ENCODE results near the gene COMMD10. TPM values are rescaled to one million over a fixed set of nuclear protein-coding genes. Genes with fewer than 3 reads are reported as not detected.

Gene COMMD10
- total RNA-seq, 1 donor from 2014 or later = 28.9 TPM

DNA sequence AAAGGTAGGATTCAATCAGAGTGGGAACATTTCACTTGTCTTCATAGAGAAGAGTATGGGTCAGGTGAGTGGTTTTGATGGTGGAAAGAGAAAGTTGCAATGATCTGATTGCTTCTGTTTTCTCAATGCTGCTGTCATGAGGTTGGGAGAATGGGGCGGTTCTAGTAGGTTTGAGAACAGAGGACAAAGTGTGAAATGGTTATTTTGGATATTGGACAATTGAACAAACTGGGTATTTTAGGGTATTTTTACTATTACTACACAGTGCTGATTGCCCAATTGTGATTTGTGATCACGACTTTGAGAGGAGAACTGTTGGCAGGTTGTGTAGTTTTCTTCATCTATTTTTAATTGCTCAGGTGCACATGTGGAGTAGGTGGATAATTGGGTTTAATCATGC lies 60.2 kb downstream of the COMMD10 start:
- ATAC-seq (no peak), DNase-seq (no peak)
- no peaks in the 10 kb centered on the region for H3K36me3 ChIP-seq
- TF ChIP-seq, protein P1, sequence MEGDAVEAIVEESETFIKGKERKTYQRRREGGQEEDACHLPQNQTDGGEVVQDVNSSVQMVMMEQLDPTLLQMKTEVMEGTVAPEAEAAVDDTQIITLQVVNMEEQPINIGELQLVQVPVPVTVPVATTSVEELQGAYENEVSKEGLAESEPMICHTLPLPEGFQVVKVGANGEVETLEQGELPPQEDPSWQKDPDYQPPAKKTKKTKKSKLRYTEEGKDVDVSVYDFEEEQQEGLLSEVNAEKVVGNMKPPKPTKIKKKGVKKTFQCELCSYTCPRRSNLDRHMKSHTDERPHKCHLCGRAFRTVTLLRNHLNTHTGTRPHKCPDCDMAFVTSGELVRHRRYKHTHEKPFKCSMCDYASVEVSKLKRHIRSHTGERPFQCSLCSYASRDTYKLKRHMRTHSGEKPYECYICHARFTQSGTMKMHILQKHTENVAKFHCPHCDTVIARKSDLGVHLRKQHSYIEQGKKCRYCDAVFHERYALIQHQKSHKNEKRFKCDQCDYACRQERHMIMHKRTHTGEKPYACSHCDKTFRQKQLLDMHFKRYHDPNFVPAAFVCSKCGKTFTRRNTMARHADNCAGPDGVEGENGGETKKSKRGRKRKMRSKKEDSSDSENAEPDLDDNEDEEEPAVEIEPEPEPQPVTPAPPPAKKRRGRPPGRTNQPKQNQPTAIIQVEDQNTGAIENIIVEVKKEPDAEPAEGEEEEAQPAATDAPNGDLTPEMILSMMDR (IDR thresholded peaks at IDR 0.05) = no peak
- H3K4me1 ChIP-seq = no peaks in the 10 kb centered on the region
- no peak overlapping the region for H3K27ac ChIP-seq
- H3K9me3 ChIP-seq = no peaks in the 10 kb centered on the region
- intact Hi-C loops (cut with DNase I) = no loop called here
- no peak overlapping the region for H3K4me3 ChIP-seq
- H3K27me3 ChIP-seq = no peaks in the 10 kb centered on the region

DNA sequence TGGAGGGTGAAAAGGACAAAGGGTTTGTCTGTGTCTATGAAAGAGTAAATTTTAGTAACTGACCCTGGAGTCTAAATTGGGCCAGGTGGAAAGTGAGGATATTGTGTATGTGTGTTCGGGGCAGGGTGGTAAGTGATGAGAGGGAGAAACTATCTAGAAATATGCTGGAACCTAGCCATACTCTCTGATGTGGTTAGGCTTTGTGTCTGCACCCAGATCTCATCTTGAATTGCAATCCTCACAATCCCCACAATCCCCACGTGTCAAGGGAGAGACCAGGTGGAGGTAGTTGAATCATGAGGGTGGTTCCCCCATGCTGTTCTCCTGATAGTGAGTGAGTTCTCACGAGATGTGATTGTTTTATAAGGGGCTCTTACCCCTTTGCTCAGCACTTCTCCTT lies 60.6 kb downstream of the COMMD10 start:
- no peaks in the 10 kb centered on the region for H3K27me3 ChIP-seq
- H3K36me3 ChIP-seq = no peaks in the 10 kb centered on the region
- no peaks in the 10 kb centered on the region for H3K4me1 ChIP-seq
- H3K4me3 ChIP-seq = no peak overlapping the region
- DNase-seq (no peak), ATAC-seq (no peak)
- H3K9me3 ChIP-seq = no peaks in the 10 kb centered on the region
- intact Hi-C loops (cut with DNase I) = no loop called here
- no peak overlapping the region for H3K27ac ChIP-seq
- TF ChIP-seq, protein P1 (IDR thresholded peaks at IDR 0.05) = no peak

DNA sequence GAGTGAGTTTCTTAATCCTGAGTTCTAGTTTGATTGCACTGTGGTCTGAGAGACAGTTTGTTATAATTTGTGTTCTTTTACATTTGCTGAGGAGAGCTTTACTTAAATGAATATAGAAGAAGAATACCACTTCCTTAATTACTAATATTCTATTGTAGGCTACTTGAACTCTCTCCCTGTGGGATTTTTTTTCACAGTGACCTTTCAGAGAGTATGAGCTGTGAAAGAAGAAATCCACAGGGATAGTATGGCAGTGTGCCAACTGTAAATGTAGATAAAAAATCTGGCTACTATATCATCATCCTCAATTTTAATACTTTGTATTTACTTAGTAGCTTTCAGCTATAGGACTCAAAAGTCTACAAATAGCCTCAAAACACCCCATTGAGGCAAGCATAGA lies 67.3 kb downstream of the COMMD10 start:
- no peak for DNase-seq

DNA sequence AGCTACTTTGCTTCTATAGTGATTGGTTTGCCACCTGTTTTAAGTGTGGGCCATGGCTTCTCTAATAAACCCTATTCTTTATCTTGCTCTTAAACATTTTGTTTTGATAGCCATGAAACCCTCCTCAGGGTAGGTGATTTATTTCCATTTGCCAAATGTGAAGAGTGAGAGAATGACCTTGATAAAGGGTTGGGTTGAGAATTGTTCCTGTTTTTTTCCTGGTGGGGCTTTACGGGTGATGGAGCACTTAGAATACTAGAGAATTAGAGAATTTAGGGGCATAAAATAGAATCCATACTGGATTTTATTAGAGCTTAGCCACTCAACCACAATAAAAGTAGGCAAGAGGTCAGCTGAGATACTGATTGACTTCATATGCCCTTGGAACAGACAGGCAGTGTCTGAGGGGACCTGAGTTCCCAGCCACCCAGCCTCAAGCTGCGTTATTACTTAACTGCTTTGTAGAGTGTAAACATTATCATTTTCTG lies 68.9 kb downstream of the COMMD10 start:
- no peak for ATAC-seq
- Histone ChIP-seq H3K4me1 (no peaks in the 10 kb centered on the region), H3K36me3 (no peaks in the 10 kb centered on the region), H3K9me3 (no peaks in the 10 kb centered on the region), H3K27ac (no peak overlapping the region), H3K27me3 (no peaks in the 10 kb centered on the region), H3K4me3 (no peak overlapping the region)
- TF ChIP-seq, protein P1 (IDR thresholded peaks at IDR 0.05) = no peak
- no peak for DNase-seq
- intact Hi-C loops (cut with DNase I) = no loop called here

More for the DNA sequence above, 67.3 kb downstream of the COMMD10 start:
- Histone ChIP-seq H3K27me3 (no peaks in the 10 kb centered on the region), H3K4me1 (no peaks in the 10 kb centered on the region), H3K36me3 (no peaks in the 10 kb centered on the region), H3K9me3 (no peaks in the 10 kb centered on the region), H3K4me3 (no peak overlapping the region), H3K27ac (no peak overlapping the region)
- TF ChIP-seq, protein P1 (IDR thresholded peaks at IDR 0.05) = no peak
- no peak for ATAC-seq
- intact Hi-C loops (cut with DNase I) = no loop called here

DNA sequence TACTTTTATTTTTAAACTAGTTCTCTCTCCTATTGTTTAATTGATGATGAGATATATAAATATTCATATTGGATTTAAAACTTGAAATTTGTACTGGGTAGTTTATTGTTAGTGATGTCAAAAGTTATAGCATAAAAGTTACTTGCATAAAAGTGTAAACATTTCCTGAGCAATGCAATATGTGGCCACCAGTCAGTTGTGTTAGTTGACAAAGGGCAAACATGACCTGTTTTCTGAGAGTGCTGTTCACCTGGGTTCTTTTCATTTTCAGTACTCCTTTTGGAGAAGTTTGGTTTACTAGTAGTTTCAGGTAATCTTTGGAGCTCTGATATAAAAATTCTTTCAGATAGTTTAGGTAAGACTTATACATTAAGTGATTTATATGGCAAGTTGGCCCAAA lies 69.4 kb downstream of the COMMD10 start:
- no peak overlapping the region for H3K27ac ChIP-seq
- ATAC-seq (no peak), DNase-seq (no peak)
- TF ChIP-seq, protein P1 (IDR thresholded peaks at IDR 0.05) = no peak
- H3K9me3 ChIP-seq = no peaks in the 10 kb centered on the region
- H3K4me1 ChIP-seq = no peaks in the 10 kb centered on the region
- intact Hi-C loops (cut with DNase I) = no loop called here
- H3K36me3 ChIP-seq = no peaks in the 10 kb centered on the region
- no peaks in the 10 kb centered on the region for H3K27me3 ChIP-seq
- no peak overlapping the region for H3K4me3 ChIP-seq

DNA sequence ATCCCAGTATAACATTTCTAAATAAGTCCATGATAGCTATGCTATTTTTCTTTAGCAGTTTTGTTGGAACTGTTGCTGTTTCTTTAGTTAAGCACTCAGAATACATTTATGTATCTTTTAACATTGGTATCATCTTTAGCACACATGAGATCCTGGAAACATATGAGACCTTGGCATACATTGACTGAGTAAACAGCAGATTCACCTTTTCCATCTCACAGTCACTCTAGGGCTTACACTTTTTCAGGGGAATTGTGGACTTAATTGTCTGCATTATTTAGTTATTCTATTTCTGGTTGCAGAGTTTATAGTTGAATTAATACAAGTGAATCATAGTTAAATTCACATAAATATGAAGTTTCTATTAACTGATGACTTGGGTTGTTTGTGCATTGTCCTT lies 70.1 kb downstream of the COMMD10 start:
- TF ChIP-seq, protein P1 (IDR thresholded peaks at IDR 0.05) = no peak

More for the DNA sequence above, 70.1 kb downstream of the COMMD10 start:
- H3K4me3 ChIP-seq = no peak overlapping the region
- no peaks in the 10 kb centered on the region for H3K27me3 ChIP-seq
- intact Hi-C loops (cut with DNase I) = no loop called here
- no peak for ATAC-seq
- no peak for DNase-seq
- H3K4me1 ChIP-seq = no peaks in the 10 kb centered on the region
- no peaks in the 10 kb centered on the region for H3K36me3 ChIP-seq
- no peak overlapping the region for H3K27ac ChIP-seq
- no peaks in the 10 kb centered on the region for H3K9me3 ChIP-seq

All from upper lobe of right lung (tissue), 1 donor.